GM18909 (cell line): ENCODE data around the gene SOWAHC.
"Not testable (repeated sequence)": the region's sequence is repeated elsewhere in the genome, so short reads cannot be mapped to it uniquely, and the experiment has no call there.

Source experiments
- ATAC-seq: cut with Tn5 transposase; IDR thresholded peaks from one replicate; pipeline ENCODE4 v1.9.1; 2021; ENCODE audit warnings: mild to moderate bottlenecking; ENCODE audit not compliant: unreplicated experiment, poor library complexity

SOWAHC gene

GRCh38 chr2:109613922-109614714 is at the start of gene SOWAHC, which contains the start of gene SEPTIN10:
Gene SOWAHC, plus strand, starts transcription at chr2:109614364. Its CDS starts 126 bp downstream, at chr2:109614490.
Gene SEPTIN10, minus strand, starts transcription at chr2:109613966. Its CDS starts 139 bp downstream, at chr2:109613827.
- ATAC-seq: peak; percentile 83

GRCh38 chr2:109575373-109575772 is 38.8 kb upstream of the SOWAHC start:
- no peak for ATAC-seq

- not testable (repeated sequence) for ATAC-seq
These were observed 36.5 kb upstream of the SOWAHC start for GRCh38 chr2:109577630-109578029.

GRCh38 chr2:109582928-109583895 is 31.0 kb upstream of the SOWAHC start:
- no peak for ATAC-seq

GRCh38 chr2:109586687-109587086 is 27.5 kb upstream of the SOWAHC start:
- no peak for ATAC-seq

GRCh38 chr2:109591206-109591605 is 23.0 kb upstream of the SOWAHC start:
- ATAC-seq: no peak

GRCh38 chr2:109592905-109593304 is 21.3 kb upstream of the SOWAHC start:
- no peak for ATAC-seq

- ATAC-seq: no peak
These were observed 19.8 kb upstream of the SOWAHC start for GRCh38 chr2:109594246-109594885.

- no peak for ATAC-seq
These were observed 18.5 kb upstream of the SOWAHC start for GRCh38 chr2:109595644-109596043.

- ATAC-seq: no peak
These were observed 16.9 kb upstream of the SOWAHC start for GRCh38 chr2:109597283-109597682.

GRCh38 chr2:109601783-109602182 is 12.4 kb upstream of the SOWAHC start:
- no peak for ATAC-seq

- ATAC-seq: no peak
These were observed 11.5 kb upstream of the SOWAHC start for GRCh38 chr2:109602617-109603188.

- no peak for ATAC-seq
These were observed 9.6 kb upstream of the SOWAHC start for GRCh38 chr2:109604597-109604996.

- ATAC-seq: no peak
These were observed 6.4 kb upstream of the SOWAHC start for GRCh38 chr2:109607766-109608165.

GRCh38 chr2:109609352-109610024 is 4.7 kb upstream of the SOWAHC start:
- ATAC-seq: no peak

- ATAC-seq: no peak
These were observed 2.6 kb upstream of the SOWAHC start for GRCh38 chr2:109611467-109612095.

GRCh38 chr2:109613081-109613921 is 863 bp upstream of the SOWAHC start:
- peak; percentile 40 for ATAC-seq
